A673 (cell line): ENCODE results near the gene CSRP3. TPM values are rescaled to one million over a fixed set of nuclear protein-coding genes. Genes with fewer than 3 reads are reported as not detected.

Source experiments
- BruUV-seq: library from RNA; stranded (reverse); fragments of 400-500 nt; replicated peaks from 2 replicates; lab custom pipeline; 2021; lab: Mats Ljungman, UMichigan
- CTCF ChIA-PET: fragments of 300-600 bp; sonication (Branson Sonifier 250); formaldehyde crosslinking; loops from one replicate; lab custom pipeline; 2022; ENCODE audit warnings: antibody characterized with exemption; lab: Charles Lee
- POLR2A ChIA-PET: fragments of 300-600 bp; sonication (Branson Sonifier 250); formaldehyde crosslinking; loops from one replicate; lab custom pipeline; 2022; ENCODE audit warnings: antibody characterized with exemption; ENCODE audit not compliant: low non-redundant PET; lab: Charles Lee
- DNase-seq: peaks from one replicate; pipeline ENCODE4 v3.0.0-alpha.2; 2015; ENCODE audit warnings: low spot score
- H3K27ac ChIP-seq: fragments of 200-600 bp; sonication (generic); 2 replicates; pipeline ENCODE4 v1.5.1; 2016; ENCODE audit warnings: mixed run types, low read depth, mild to moderate bottlenecking, mixed read lengths, antibody characterized with exemption, low read length; ENCODE audit not compliant: poor library complexity, severe bottlenecking
- H3K27me3 ChIP-seq: fragments of 200-600 bp; sonication (generic); replicated peaks from 2 replicates; pipeline ENCODE4 v1.6.1; 2017; ENCODE audit warnings: mixed run types, low read depth, mild to moderate bottlenecking, mixed read lengths, antibody characterized with exemption, low read length; ENCODE audit not compliant: insufficient read depth, poor library complexity
- H3K36me3 ChIP-seq: fragments of 200-600 bp; sonication (generic); 2 replicates; pipeline ENCODE4 v1.6.1; 2016; ENCODE audit warnings: mixed run types, mild to moderate bottlenecking, mixed read lengths, antibody characterized with exemption, low read length; ENCODE audit not compliant: insufficient read depth, poor library complexity, severe bottlenecking
- H3K4me1 ChIP-seq: fragments of 200-600 bp; sonication (generic); 2 replicates; pipeline ENCODE4 v1.6.1; 2017; ENCODE audit warnings: mixed run types, mild to moderate bottlenecking, mixed read lengths, antibody characterized with exemption, low read length; ENCODE audit not compliant: insufficient read depth, poor library complexity, severe bottlenecking
- H3K4me3 ChIP-seq: fragments of 200-600 bp; sonication (generic); 2 replicates; pipeline ENCODE4 v1.5.1; 2016; ENCODE audit warnings: low read depth, mixed run types, mild to moderate bottlenecking, mixed read lengths, low read length; ENCODE audit not compliant: poor library complexity, severe bottlenecking
- H3K9me3 ChIP-seq: fragments of 200-600 bp; sonication (generic); 2 replicates; pipeline ENCODE4 v1.6.1; 2016; ENCODE audit warnings: mixed run types, low read depth, mild to moderate bottlenecking, mixed read lengths, antibody characterized with exemption, low read length; ENCODE audit not compliant: poor library complexity, severe bottlenecking
- CTCF ChIP-seq: fragments of 300-800, 200-600 bp; sonication (generic); conservative IDR thresholded peaks from 2 replicates; pipeline ENCODE4 v1.5.1; 2017; ENCODE audit warnings: low read depth, mild to moderate bottlenecking, antibody characterized with exemption, low read length, moderate library complexity, mixed read lengths
- EZH2 ChIP-seq: fragments of 200-600 bp; sonication (generic); IDR thresholded peaks from 2 replicates; pipeline ENCODE4 v1.6.1; 2017; ENCODE audit warnings: borderline replicate concordance, low read depth, mild to moderate bottlenecking, mixed read lengths, antibody characterized with exemption, low read length; ENCODE audit not compliant: poor library complexity, severe bottlenecking
- intact Hi-C: fragments of 100-400 bp; cut with micrococcal nuclease; formaldehyde crosslinking; loops from one replicate; pipeline ENCODE4 v1.10.0; 2022; ENCODE audit not compliant: unreplicated experiment
- total RNA-seq: library from RNA; stranded (reverse); gene quantifications from 2 replicates; pipeline ENCODE4 v1.2.3, GENCODE V29; 2021

Gene CSRP3
- total RNA-seq, 1 experiment from 2014 or later: not detected

GRCh38 chr11:19232910-19233503, 31.2 kb upstream of the CSRP3 start:
- DNase-seq: no peak
- POLR2A ChIA-PET: no interaction called here

GRCh38 chr11:19229671-19230070, 27.9 kb upstream of the CSRP3 start:
- no peaks in the 10 kb centered on the region for H3K9me3 ChIP-seq
- ChIA-PET CTCF (no interaction called here), POLR2A (no interaction called here)
- no peak for DNase-seq
- no peak overlapping the region for H3K27ac ChIP-seq
- H3K4me1 ChIP-seq: no peaks in the 10 kb centered on the region
- peaks cover 4% of the 10 kb centered on the region for H3K36me3 ChIP-seq
- H3K27me3 ChIP-seq: no peaks in the 10 kb centered on the region
- no peak overlapping the region for H3K4me3 ChIP-seq
- BruUV-seq: no TSS peak
- intact Hi-C loops: no loop called here
- TF ChIP-seq EZH2 (no peak), CTCF (no peak)

More at GRCh38 chr11:19232910-19233503, 31.2 kb upstream of the CSRP3 start:
- no peak overlapping the region for H3K4me3 ChIP-seq
- TF ChIP-seq EZH2 (no peak), CTCF (no peak)
- intact Hi-C loops: no loop called here
- no peaks in the 10 kb centered on the region for H3K4me1 ChIP-seq
- no peak overlapping the region for H3K27ac ChIP-seq
- no peaks in the 10 kb centered on the region for H3K9me3 ChIP-seq
- no peaks in the 10 kb centered on the region for H3K27me3 ChIP-seq
- peaks cover 23% of the 10 kb centered on the region for H3K36me3 ChIP-seq
- no TSS peak for BruUV-seq
- CTCF ChIA-PET: no interaction called here

- intact Hi-C loops: no loop called here
- TF ChIP-seq EZH2: no peak
- no peak for TF ChIP-seq CTCF
- Histone ChIP-seq H3K4me3 (no peak overlapping the region), H3K4me1 (no peaks in the 10 kb centered on the region), H3K27me3 (no peaks in the 10 kb centered on the region), H3K9me3 (no peaks in the 10 kb centered on the region), H3K36me3 (peaks cover 7% of the 10 kb centered on the region), H3K27ac (no peak overlapping the region)
- ChIA-PET CTCF (no interaction called here), POLR2A (no interaction called here)
- BruUV-seq: no TSS peak
- no peak for DNase-seq
Measured at GRCh38 chr11:19228968-19229367, 27.2 kb upstream of the CSRP3 start.
